Measurements from ENCODE around the gene SPG7.

DNA sequence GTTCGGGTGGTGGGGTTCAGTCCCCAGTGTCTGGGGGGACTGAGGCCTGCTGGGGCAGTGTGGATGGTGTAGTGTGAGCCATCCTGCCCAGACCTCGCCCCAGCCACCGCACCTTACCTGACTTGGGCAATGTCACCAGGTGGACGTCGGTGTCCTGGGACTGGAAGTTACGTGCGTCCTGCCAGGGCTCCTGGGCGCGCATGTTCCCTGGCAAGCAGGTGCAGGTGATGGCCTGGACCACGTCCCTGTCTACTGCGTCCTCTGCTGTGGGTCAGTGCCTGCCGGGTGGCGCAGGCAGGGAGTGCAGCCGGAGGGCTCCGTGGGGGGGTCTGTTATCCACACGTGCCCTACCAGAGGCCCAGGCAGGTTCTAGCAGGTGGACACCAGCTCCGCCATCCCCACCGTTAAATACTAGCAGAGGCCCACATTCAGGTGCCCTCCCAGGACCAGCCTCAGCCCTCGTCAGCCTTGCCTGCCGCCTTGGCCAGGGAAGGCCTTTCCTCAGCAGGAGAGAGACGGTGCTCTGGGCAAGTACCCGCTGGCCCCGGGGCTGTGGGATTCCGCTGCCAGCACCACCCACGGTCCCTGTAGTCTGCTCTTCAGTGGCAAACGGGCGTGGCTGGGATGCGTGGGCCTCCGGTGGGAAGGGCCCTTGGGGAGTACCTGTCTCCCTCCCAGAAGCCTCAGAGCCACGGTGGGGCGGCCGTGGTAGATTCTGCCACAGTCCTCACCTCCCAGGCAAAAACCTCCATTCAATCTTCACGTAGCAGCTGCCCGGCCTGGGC lies 97.2 kb downstream of the SPG7 start:
- TF ChIP-seq POLR2A (IDR thresholded peaks at IDR 0.05; ENCODE audit: low read depth, low read length) (no peak), POLR2AphosphoS5 (IDR thresholded peaks at IDR 0.05; ENCODE audit: low read depth, low read length) (no peak)
